ENCODE results near the gene ZNF343. TPM values are rescaled to one million over a fixed set of nuclear protein-coding genes. Genes with fewer than 3 reads are reported as not detected.
A peak's percentile ranks its signal among the peaks of the same experiment; 100 is the strongest.

ZNF343 gene
- total and polyA plus RNA-seq, 2 of the 4 experiments (the other 2 are of a cell fraction) = 7.8 to 26.2 TPM

- peak overlapping the region; percentile 93 for H2AK5ac ChIP-seq (ENCODE audit: low read depth, low read length)
- H4K5ac ChIP-seq (ENCODE audit: low read depth, low read length) = peak overlapping the region; percentile 26; the same call in 1 of the 2 replicates
- no peak overlapping the region for H2BK20ac ChIP-seq (ENCODE audit: low read depth, low read length)
- H3K4me3 ChIP-seq (ENCODE audit: insufficient read depth, low read depth, low read length) = peak overlapping the region; percentile 76
- H3K9me1 ChIP-seq (ENCODE audit: insufficient read depth, low read length) = peaks cover 18% of the 10 kb centered on the region
- H2BK120ac ChIP-seq (ENCODE audit: low read depth, low read length) = no peak overlapping the region
- intact Hi-C loops (cut with micrococcal nuclease) = loop anchor here (1.0 to 2.0 kb wide), 2 partner anchors 55 to 183 kb away; partner anchors contain the start of gene NOP56
- TF ChIP-seq NFE2L2 (IDR thresholded peaks at IDR 0.05; ENCODE audit: low read depth, low read length) (no peak), BHLHE40 (IDR thresholded peaks at IDR 0.05; ENCODE audit: low read depth, low read length) (peak; percentile 47; the same call in 1 of the 2 replicates), MXI1 (IDR thresholded peaks at IDR 0.05; ENCODE audit: borderline replicate concordance, low read depth, low read length) (0 out of 2 replicates have a peak, but pooled peaks have one; percentile 59)
- peak overlapping the region; percentile 84 for H3K27ac ChIP-seq (ENCODE audit: insufficient read depth, low read length)
- peak overlapping the region; percentile 99 for H2AK9ac ChIP-seq (replicated peaks; ENCODE audit: low read depth, low read length, poor library complexity)
- 0% methylated on average over 8 of the region's 19 CpGs; no CpG with 5 or more reads in 1 of the 2 experiments for WGBS, 2 experiments (ENCODE audit: extremely low coverage in 2 of 2, insufficient read length in 1 of 2)
- peak overlapping the region; percentile 30 for H4K91ac ChIP-seq (ENCODE audit: insufficient read depth, low read depth, low read length)
- peaks cover 17 to 34% of the 10 kb centered on the region in 2 experiments for H3K79me1 ChIP-seq (ENCODE audit: low read depth in 1 of 2, low read length in 2 of 2)
- H4K20me1 ChIP-seq (ENCODE audit: insufficient read depth, low read length) = peaks cover 44% of the 10 kb centered on the region
- H3K36me3 ChIP-seq (ENCODE audit: control insufficient read depth, insufficient read depth, low read length) = peaks cover 25% of the 10 kb centered on the region
- peak overlapping the region; percentile 92 for H3K56ac ChIP-seq (ENCODE audit: extremely low read depth, insufficient read depth, low read length)
- peak overlapping the region; percentile 91 for H3K23ac ChIP-seq (ENCODE audit: low read depth, low read length)
- peak overlapping the region; percentile 3; the same call in 1 of the 2 replicates for H3K18ac ChIP-seq (ENCODE audit: low read depth, low read length)
- in situ Hi-C loops (cut with MboI; ENCODE audit: low sequenced_read_pairs) = loop anchor here (10.0 to 25.0 kb wide), 2 partner anchors 175 to 708 kb away; no protein-coding TSS in a partner anchor
- BruUV-seq (replicated peaks) = no TSS peak
- H2AFZ ChIP-seq (replicated peaks; ENCODE audit: low read length, poor library complexity) = peak overlapping the region; percentile 95
- H3K4ac ChIP-seq (ENCODE audit: low read depth, low read length) = peak overlapping the region; percentile 87
- H3K4me2 ChIP-seq (ENCODE audit: low read depth, low read length) = peak overlapping the region; percentile 71
- no peaks in the 10 kb centered on the region for H3K9me3 ChIP-seq (ENCODE audit: control insufficient read depth, insufficient read depth, low read length)
- H2BK5ac ChIP-seq (ENCODE audit: low read depth, low read length, poor library complexity, severe bottlenecking) = peak overlapping the region; percentile 91
- DNase-seq (peak; percentile 55), ATAC-seq (ENCODE audit: low read depth) (peak; percentile 46)
- H3K9ac ChIP-seq (ENCODE audit: low read depth, low read length) = peak overlapping the region; percentile 91
- POLR2A ChIA-PET (ENCODE audit: unreplicated experiment) = no interaction called here
- H2BK15ac ChIP-seq (ENCODE audit: low read depth, low read length) = no peak overlapping the region
- dilution Hi-C loops (cut with HindIII; ENCODE audit: low sequenced_read_pairs, unreplicated experiment) = no loop called here
- H3K27me3 ChIP-seq (ENCODE audit: control insufficient read depth, insufficient read depth, low read length) = no peaks in the 10 kb centered on the region
- peak overlapping the region; percentile 69 for H3K14ac ChIP-seq (replicated peaks; ENCODE audit: low read depth, low read length)
- H3K4me1 ChIP-seq (ENCODE audit: control insufficient read depth, insufficient read depth, low read length) = peaks cover 7% of the 10 kb centered on the region
- H4K8ac ChIP-seq (ENCODE audit: low read depth in 2 of 2, low read length in 2 of 2) = peak overlapping the region; percentile 63 to 73
- CTCF ChIA-PET = no interaction called here
These were observed 38.7 kb downstream of the ZNF343 start for GRCh38 chr20:2469991-2470422.

Data from IMR-90 (cell line).